Measurements from ENCODE around the gene GPRC5D.

GPRC5D gene

DNA sequence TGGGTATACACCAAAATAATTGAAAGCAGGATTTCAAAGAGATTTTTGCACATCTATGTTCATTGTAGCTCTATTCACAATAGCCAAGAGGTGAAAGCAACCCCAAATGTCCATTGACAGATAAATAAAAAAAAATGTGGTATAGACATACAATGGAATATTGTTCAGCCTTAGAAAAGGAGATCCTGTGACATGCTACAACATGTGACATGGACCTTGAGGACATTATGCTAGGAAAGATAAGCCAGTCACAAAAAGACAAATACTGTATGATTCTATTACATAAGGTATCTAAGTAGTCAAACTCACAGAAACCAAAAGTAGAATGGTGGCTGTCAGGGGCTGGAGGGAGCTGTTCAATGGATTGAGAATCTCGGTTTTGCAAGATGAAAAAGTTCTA is 12.1 kb downstream of the GPRC5D start:
- TF ChIP-seq EZH2 (IDR thresholded peaks at IDR 0.05; ENCODE audit: borderline replicate concordance, low read length): no peak
- TF ChIP-seq, protein P1, sequence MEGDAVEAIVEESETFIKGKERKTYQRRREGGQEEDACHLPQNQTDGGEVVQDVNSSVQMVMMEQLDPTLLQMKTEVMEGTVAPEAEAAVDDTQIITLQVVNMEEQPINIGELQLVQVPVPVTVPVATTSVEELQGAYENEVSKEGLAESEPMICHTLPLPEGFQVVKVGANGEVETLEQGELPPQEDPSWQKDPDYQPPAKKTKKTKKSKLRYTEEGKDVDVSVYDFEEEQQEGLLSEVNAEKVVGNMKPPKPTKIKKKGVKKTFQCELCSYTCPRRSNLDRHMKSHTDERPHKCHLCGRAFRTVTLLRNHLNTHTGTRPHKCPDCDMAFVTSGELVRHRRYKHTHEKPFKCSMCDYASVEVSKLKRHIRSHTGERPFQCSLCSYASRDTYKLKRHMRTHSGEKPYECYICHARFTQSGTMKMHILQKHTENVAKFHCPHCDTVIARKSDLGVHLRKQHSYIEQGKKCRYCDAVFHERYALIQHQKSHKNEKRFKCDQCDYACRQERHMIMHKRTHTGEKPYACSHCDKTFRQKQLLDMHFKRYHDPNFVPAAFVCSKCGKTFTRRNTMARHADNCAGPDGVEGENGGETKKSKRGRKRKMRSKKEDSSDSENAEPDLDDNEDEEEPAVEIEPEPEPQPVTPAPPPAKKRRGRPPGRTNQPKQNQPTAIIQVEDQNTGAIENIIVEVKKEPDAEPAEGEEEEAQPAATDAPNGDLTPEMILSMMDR (IDR thresholded peaks at IDR 0.05; ENCODE audit: low read length): no peak
- Histone ChIP-seq H3K9me2 (ENCODE audit: low read depth, low read length) (no peaks in the 10 kb centered on the region), H3K4me2 (ENCODE audit: low read length) (no peak overlapping the region), H3K4me1 (ENCODE audit: insufficient read depth, low read length, severe bottlenecking) (no peaks in the 10 kb centered on the region), H2AFZ (ENCODE audit: low read length) (no peak overlapping the region), H3K4me3 (ENCODE audit: low read depth, low read length, poor library complexity, severe bottlenecking) (no peak overlapping the region), H3K27ac (ENCODE audit: low read depth, low read length, poor library complexity, severe bottlenecking) (no peak overlapping the region), H3K36me3 (ENCODE audit: insufficient read depth, low read length) (no peaks in the 10 kb centered on the region), H3K9me3 (ENCODE audit: low read length) (no peaks in the 10 kb centered on the region), H4K20me1 (ENCODE audit: insufficient read depth, low read length) (no peaks in the 10 kb centered on the region), H3K79me2 (ENCODE audit: insufficient read depth, low read length) (no peaks in the 10 kb centered on the region), H3K27me3 (ENCODE audit: insufficient read depth, low read length) (0 out of 2 replicates have a peak, but pooled peaks cover 3% of the 10 kb centered on the region), H3F3A (ENCODE audit: insufficient read depth, low read length) (no peaks in the 10 kb centered on the region), H3K9ac (ENCODE audit: low read length) (no peak overlapping the region)

DNA sequence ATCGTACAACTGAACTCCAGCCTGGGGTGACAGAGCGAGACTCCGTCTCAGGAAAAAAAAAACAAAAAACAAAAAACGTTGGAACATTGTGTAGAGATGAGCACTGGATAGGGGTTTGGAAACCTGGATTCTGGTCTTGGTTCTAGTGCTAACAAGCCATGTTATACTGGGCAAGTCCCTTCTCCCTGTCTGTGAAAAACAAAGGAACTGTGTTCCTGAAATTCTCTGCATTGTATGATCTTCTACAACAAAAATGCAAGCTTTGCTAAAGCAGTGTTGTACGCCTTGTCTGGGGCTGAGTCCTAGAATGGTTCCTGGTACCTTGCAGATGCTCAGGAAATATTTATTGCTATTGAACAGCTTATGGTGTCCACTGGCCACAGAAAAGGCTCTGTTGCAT is 13.4 kb downstream of the GPRC5D start:
- Histone ChIP-seq H3K4me3 (ENCODE audit: low read depth, low read length, poor library complexity, severe bottlenecking) (no peak overlapping the region), H3K9ac (ENCODE audit: low read length) (no peak overlapping the region), H3K27ac (ENCODE audit: low read depth, low read length, poor library complexity, severe bottlenecking) (no peak overlapping the region), H3K9me3 (ENCODE audit: low read length) (no peaks in the 10 kb centered on the region), H3K27me3 (ENCODE audit: insufficient read depth, low read length) (0 out of 2 replicates have a peak, but pooled peaks cover 3% of the 10 kb centered on the region), H3K79me2 (ENCODE audit: insufficient read depth, low read length) (no peaks in the 10 kb centered on the region), H3F3A (ENCODE audit: insufficient read depth, low read length) (no peaks in the 10 kb centered on the region), H3K9me2 (ENCODE audit: low read depth, low read length) (no peaks in the 10 kb centered on the region), H2AFZ (ENCODE audit: low read length) (no peak overlapping the region), H4K20me1 (ENCODE audit: insufficient read depth, low read length) (no peaks in the 10 kb centered on the region), H3K4me2 (ENCODE audit: low read length) (no peak overlapping the region), H3K36me3 (ENCODE audit: insufficient read depth, low read length) (no peaks in the 10 kb centered on the region), H3K4me1 (ENCODE audit: insufficient read depth, low read length, severe bottlenecking) (no peaks in the 10 kb centered on the region)
- TF ChIP-seq, protein P1 (IDR thresholded peaks at IDR 0.05; ENCODE audit: low read length): no peak
- TF ChIP-seq EZH2 (IDR thresholded peaks at IDR 0.05; ENCODE audit: borderline replicate concordance, low read length): no peak

DNA sequence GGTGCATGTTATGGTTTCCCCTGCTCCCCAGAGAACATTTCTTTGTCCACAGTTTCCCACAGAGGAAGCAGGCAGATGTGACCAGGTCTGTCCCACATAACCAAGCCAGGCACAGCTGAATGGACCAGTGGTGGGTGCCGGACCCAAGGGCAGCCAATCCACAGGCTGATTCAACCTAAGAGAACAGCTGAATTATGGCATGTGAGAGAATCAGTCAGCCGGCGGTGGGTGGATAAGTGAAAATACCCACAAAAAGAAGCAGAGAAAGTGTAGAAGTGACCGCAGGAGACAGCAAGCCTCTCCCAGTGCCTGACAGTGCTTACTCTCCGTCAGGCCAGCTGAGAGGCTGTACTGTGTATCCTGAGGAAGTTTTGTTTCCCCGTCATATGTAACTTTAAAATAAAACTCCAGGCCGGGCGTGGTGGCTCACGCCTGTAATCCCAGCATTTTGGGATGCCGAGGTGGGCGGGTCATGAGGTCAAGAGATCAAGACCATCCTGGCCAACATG is 14.9 kb downstream of the GPRC5D start:
- no peaks in the 10 kb centered on the region for H3K4me1 ChIP-seq (ENCODE audit: insufficient read depth, low read length, severe bottlenecking)
- no peak overlapping the region for H3K4me3 ChIP-seq (ENCODE audit: low read depth, low read length, poor library complexity, severe bottlenecking)
- no peaks in the 10 kb centered on the region for H3K9me3 ChIP-seq (ENCODE audit: low read length)
- H3K9me2 ChIP-seq (ENCODE audit: low read depth, low read length): no peaks in the 10 kb centered on the region
- H3K79me2 ChIP-seq (ENCODE audit: insufficient read depth, low read length): no peaks in the 10 kb centered on the region
- no peak overlapping the region for H2AFZ ChIP-seq (ENCODE audit: low read length)
- H3K9ac ChIP-seq (ENCODE audit: low read length): no peak overlapping the region
- H3K27me3 ChIP-seq (ENCODE audit: insufficient read depth, low read length): 0 out of 2 replicates have a peak, but pooled peaks cover 3% of the 10 kb centered on the region
- H3K4me2 ChIP-seq (ENCODE audit: low read length): no peak overlapping the region
- H3F3A ChIP-seq (ENCODE audit: insufficient read depth, low read length): no peaks in the 10 kb centered on the region
- no peaks in the 10 kb centered on the region for H3K36me3 ChIP-seq (ENCODE audit: insufficient read depth, low read length)
- no peaks in the 10 kb centered on the region for H4K20me1 ChIP-seq (ENCODE audit: insufficient read depth, low read length)
- TF ChIP-seq, protein P1 (IDR thresholded peaks at IDR 0.05; ENCODE audit: low read length): no peak
- no peak for TF ChIP-seq EZH2 (IDR thresholded peaks at IDR 0.05; ENCODE audit: borderline replicate concordance, low read length)
- no peak overlapping the region for H3K27ac ChIP-seq (ENCODE audit: low read depth, low read length, poor library complexity, severe bottlenecking)
